NCI-H146 treated with DMSO at 0.1 percent for 48 hours (cell line): ENCODE measurements around the gene ZMYND8.

Experiments used
- DNase-seq: peaks from one replicate; lab custom pipeline; 2025; ENCODE audit not compliant: unreplicated experiment; lab: John Stamatoyannopoulos, UW

The ZMYND8 gene

GRCh38 chr20:47353692-47354463 is 2.6 kb downstream of the ZMYND8 start:
- DNase-seq: no peak

- DNase-seq: peak; percentile 16
These were observed 3.2 kb downstream of the ZMYND8 start for GRCh38 chr20:47353239-47353691.

GRCh38 chr20:47352332-47353238 is 3.9 kb downstream of the ZMYND8 start:
- no peak for DNase-seq

GRCh38 chr20:47351643-47352331 is 4.7 kb downstream of the ZMYND8 start:
- no peak for DNase-seq

- no peak for DNase-seq
These were observed 5.6 kb downstream of the ZMYND8 start for GRCh38 chr20:47350691-47351545.

- no peak for DNase-seq
These were observed 6.3 kb downstream of the ZMYND8 start for GRCh38 chr20:47350181-47350550.

DNA sequence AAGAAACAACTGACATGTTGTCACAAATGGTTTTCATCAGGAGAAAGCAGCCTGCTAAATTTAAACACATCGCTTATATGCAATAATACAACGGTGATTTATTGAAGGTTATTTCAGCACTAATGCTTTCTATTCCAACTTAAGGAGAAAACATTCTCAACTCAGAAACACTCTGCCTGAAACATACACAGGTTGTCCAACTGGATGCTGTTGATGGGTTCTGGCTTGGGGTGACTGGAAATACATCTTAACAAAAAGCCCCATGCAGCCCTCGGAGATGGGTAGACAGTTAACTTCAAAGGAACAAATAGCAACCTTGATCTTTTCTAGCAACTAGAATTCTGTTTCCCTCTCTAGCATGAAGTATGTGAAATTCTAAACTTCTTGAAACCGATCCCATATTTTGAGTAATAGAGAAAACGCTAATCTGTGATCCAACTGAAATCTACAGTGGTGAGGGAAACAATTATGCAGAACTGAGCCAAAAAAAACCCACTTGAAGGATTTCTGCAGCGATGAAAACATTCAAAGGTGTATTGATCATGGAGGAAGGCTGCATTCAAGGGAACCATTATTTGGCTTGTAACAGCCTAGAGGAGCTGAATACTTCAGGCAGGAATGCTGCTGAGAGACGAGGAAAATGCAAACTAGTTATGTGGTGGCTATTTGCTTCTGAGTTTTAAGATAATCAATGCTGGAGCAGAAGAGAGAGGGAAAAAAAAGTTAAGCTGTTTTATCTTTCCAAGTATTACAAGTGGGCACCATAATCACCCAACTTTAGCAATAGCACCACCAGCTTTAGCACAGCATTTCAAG is 6.9 kb downstream of the ZMYND8 start:
- DNase-seq: no peak

DNA sequence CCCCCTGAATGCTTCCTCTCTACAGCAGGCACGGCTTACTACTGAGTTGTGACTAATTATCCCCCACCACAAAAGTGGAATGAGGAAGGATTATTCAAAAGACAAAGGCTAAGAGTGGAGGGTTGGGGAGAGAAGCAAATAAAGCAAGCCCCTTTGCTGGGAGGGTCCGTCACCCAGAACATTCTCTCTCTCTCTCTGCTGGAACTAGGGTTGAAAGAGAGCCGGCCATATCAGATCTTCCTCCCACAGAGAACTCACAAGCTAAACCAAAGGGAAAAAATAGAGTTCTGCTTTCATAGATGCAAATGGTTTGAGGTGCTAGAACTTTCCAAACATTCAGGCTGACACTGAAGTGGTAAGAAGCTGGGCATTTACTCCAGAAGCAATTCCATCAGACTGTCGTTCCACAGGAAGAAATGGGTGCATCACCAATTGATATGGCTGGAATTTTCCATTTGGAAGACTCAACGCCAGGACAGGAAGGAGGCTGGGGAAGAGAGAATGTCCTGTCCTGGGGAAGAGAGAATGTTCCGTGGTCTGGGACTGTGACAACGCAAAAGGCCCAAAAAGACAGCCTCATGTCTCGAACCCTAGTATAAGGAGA is 7.9 kb downstream of the ZMYND8 start:
- no peak for DNase-seq

GRCh38 chr20:47347661-47348435 is 8.7 kb downstream of the ZMYND8 start:
- DNase-seq: no peak

GRCh38 chr20:47346172-47346571 is 10.3 kb downstream of the ZMYND8 start:
- no peak for DNase-seq

DNA sequence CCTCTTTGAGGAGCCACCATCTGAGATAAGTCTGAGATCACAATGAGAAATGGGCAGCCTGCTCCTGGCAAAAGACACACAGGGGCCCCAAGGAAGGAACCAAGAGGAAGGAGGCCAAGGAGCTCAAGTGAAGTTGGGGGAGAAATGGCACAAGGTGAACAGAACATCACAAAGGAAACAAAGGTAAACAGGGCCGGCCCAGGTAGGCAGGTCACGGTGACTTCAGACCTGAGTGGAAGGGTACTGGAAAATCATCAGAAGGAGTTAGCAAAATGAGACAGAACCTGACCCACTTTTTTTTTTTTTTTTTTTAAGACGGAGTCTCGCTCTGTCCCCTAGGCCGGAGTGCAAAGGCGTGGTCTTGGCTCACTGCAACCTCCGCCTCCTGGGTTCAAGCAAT is 11.3 kb downstream of the ZMYND8 start:
- DNase-seq: no peak

GRCh38 chr20:47343007-47343472 is 13.5 kb downstream of the ZMYND8 start:
- DNase-seq: no peak

DNA sequence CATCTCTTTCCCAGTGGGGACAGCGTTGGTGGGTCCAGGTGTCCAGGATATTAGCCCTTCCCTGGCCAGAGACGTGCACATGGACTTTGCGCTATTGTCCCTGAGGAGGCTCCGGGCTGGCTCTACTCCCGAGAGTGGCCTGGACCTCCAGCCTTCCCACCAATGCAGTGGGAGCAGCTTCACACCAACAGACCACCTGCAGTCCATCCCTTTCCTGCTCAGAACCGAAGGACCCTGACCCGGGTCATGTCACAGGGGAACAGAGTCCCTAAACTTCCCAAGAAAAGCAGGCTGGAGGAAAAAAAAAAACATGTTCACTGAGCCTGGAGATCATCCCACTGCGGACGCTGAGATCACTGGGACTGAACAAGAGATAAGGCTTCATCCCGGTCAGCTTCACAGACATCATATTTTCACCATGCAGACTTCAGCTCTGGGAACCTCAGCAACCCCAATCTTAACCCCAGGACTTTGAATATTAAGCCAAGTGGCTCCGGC is 18.3 kb downstream of the ZMYND8 start:
- no peak for DNase-seq

DNA sequence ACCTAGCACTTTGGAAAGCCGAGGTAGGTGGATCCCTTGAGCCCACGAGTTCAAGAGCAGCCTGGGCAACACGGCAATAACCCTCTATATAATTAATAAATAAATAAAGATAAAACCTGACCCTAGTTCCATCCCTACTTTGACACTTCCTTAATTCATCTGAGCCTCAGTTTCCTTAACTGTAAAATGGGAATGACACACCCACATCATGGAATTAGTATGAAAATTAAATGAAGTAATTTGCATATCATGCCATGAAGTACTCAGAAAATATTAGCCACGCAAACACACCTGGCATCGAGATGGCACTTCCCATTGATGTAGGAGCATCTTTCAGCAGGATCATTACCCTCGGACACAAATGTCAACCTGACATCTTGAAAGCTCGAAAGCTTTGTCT is 19.1 kb downstream of the ZMYND8 start:
- no peak for DNase-seq

DNA sequence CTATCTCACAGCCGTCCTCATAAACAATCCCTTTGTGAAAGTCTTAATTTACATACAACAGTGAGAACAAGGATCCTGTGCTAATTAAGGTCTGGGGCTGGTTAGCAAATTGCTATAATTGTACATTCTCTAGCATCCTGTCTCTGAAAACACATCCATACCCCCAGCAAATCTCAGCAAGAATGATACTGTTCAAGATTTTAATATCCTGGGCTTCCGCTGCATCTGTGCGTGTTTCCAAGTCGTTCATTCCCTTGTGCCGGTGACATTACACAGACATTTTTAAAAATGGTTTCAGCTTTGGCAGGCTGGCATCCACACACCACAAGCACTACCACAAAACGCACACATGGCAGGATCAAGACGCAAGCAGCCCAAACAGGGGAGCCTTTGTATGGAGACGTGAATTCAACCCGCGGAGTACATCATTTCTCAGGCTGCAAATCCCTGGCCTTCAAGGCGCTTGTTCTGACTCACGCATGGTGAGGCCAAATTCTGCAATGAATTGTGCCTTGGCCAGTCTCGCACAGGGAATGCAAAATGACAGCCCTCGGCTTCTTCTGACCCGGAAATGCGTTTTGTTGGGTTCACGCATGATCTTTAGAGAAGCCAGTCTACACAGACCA is 20.3 kb downstream of the ZMYND8 start:
- no peak for DNase-seq

DNA sequence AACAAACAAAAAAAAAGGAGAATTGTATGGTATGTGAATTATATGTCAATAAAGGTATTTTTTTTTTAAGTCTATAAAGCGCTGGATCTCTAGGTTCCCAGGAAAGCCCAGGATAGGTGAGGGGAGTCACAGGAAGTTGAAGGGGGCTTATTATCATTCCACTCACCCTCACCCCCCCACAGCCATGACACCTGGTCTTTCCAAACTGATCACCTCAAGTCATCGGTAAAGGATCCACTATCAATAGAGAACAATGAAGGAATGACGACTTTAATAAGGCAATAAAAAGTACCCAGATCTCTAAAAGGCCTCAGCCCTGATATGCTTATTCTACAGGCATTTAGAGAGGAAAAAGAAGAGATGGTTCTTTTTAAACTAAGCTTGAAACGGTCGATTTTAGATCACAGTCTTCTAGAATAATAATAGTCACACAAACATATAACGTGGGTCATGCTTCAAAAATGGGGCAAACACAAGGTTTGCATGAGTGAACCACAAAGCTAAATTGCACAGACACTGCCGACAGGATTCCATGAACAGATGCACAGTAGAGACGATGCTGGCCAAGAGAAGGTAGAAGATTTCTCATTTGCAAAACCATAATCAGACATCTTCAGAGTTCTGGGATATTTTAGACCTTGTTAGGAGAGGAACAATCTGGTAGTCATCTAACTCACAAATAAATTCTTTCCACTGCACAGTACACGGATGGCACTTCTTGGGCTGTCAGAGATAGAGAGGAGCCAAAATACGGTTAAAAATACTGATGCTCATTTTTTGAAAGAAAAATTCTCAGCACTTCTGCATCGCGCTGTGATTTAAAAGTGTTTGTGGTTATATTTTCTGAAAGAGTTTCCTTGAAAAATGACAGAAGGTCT is 21.0 kb downstream of the ZMYND8 start:
- DNase-seq: no peak

- no peak for DNase-seq
These were observed 22.4 kb downstream of the ZMYND8 start for GRCh38 chr20:47334022-47334551.
